ENCODE measurements around the gene GLB1L3.
"Not testable (repeated sequence)": the region's sequence is repeated elsewhere in the genome, so short reads cannot be mapped to it uniquely, and the experiment has no call there.

Gene GLB1L3

DNA sequence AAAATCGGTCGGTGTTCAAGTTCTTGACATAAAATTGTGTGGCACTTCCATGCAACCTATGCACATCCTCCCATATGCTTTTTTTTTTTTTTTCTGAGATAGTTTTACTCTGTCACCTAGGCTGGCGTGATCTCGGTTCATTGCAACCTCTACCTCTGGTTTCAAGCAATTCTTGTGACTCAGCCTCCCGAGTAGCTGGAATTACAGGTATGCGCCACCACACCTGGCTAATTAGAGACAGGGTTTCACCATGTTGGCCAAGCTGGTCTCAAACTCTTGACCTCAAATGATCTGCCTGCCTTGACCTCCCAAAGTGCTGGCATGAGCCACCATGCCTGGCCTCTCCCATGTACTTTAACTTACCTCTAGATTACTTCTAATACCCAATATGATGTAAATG lies 15.0 kb downstream of the GLB1L3 start:
- no peak overlapping the region for H3K4me3 ChIP-seq (ENCODE audit: low read depth in 1 of 2, low read length in 2 of 2)

DNA sequence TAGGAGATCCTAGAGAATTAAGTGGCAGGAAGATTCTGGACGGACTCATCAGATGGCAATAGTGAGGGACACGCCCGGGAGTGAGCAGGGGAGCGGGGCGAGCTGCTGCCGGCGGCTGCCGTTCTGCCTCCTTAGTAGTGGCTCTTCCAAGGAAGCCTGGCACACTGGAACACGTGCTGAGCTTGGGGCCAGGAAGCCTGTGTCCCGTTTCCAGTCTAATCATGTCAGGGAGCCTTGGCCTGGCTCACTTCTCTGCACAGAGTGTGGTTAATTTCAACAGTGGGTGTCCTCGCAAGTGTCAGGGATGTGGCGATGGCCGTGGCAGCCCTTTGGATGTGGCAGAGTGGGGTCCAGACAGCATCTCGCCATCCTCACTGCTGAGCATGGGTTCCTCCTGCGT lies 16.5 kb downstream of the GLB1L3 start:
- Histone ChIP-seq H3K36me3 (ENCODE audit: control insufficient read depth in 1 of 2, insufficient read depth in 2 of 2, low read length in 2 of 2) (no peaks in the 10 kb centered on the region), H3K4me1 (ENCODE audit: control insufficient read depth in 1 of 2, insufficient read depth in 2 of 2, low read length in 2 of 2) (no peaks in the 10 kb centered on the region), H3K27me3 (ENCODE audit: low read depth, low read length) (no peaks in the 10 kb centered on the region), H3K9me3 (ENCODE audit: control insufficient read depth in 1 of 2, low read length in 2 of 2) (no peaks in the 10 kb centered on the region), H3K27ac (ENCODE audit: low read length) (no peak overlapping the region), H3K4me3 (ENCODE audit: low read depth in 1 of 2, low read length in 2 of 2) (no peak overlapping the region)

More for the DNA sequence above, 15.0 kb downstream of the GLB1L3 start:
- no peaks in the 10 kb centered on the region for H3K36me3 ChIP-seq (ENCODE audit: control insufficient read depth in 1 of 2, insufficient read depth in 2 of 2, low read length in 2 of 2)
- no peaks in the 10 kb centered on the region for H3K27me3 ChIP-seq (ENCODE audit: low read depth, low read length)
- no peaks in the 10 kb centered on the region for H3K9me3 ChIP-seq (ENCODE audit: control insufficient read depth in 1 of 2, low read length in 2 of 2)
- no peak overlapping the region for H3K27ac ChIP-seq (ENCODE audit: low read length)
- no peaks in the 10 kb centered on the region for H3K4me1 ChIP-seq (ENCODE audit: control insufficient read depth in 1 of 2, insufficient read depth in 2 of 2, low read length in 2 of 2)

DNA sequence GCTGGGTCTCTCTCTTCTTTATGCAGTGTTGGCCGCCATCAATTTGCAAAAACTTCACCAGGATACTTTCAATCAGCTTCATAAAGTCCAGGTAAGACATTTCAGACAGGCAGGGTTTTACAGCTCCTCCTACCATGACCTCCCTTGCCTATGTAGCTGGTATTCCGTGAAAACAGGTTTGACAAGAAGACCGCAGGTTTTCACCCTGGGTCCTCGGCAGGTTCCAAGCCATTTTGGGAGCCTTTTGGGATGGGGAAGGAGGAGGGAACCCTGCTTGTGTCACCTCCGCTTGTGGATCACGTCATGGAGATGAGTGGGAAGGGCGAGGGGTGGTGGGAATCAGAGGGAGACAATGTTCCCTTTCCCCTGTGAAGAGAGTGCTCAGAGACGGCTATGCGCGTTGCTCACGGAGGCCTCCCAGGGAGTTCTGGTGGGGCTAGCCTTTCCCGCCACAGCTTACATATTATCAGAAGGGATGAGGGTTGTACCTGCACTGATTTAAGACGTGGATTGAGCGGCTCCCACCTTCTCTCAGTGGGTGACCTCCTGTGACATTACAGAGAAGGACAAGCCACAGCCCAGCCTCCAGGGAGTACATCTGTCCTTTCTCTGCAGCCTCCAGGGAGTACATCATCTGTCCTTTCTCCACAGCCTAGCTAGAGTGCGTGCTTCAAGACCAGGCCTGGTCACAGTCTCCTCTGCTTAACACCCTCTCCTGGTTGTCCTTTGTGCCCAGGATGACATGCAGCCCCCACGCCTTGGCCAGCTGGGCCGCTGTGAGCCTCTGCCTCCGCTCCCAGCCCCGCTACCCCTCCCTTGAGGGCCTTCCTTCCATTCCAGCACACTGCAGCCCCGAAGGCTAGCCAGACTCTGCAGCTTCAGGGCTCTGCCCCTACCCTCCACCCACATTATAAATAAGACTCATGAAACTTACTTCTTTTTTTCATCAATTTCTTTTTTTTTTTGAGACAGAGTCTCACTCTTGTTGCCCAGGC lies 17.2 kb downstream of the GLB1L3 start:
- Histone ChIP-seq H3K4me3 (ENCODE audit: low read depth in 1 of 2, low read length in 2 of 2) (no peak overlapping the region), H3K27ac (ENCODE audit: low read length) (no peak overlapping the region), H3K36me3 (ENCODE audit: control insufficient read depth in 1 of 2, insufficient read depth in 2 of 2, low read length in 2 of 2) (no peaks in the 10 kb centered on the region), H3K9me3 (ENCODE audit: control insufficient read depth in 1 of 2, low read length in 2 of 2) (no peaks in the 10 kb centered on the region), H3K4me1 (ENCODE audit: control insufficient read depth in 1 of 2, insufficient read depth in 2 of 2, low read length in 2 of 2) (no peaks in the 10 kb centered on the region), H3K27me3 (ENCODE audit: low read depth, low read length) (no peaks in the 10 kb centered on the region)

DNA sequence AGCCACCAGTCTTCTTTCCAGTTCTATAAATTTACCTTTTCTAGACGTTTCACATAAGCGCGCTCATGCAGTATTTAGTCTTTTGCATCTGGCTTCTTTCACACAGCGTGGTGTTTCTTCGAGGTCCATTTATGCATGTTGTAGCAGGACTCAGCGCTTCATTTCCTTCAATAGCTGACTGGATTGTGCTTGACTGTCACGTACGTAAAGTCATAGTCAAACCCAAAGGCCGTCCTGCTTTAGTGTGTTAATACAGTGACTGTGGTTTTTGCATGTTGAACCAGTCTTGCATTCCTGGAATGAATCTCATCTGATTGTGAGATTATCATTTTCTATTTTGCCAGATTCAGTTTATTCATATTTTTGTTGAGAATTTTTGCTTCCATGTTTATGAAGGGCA lies 18.5 kb downstream of the GLB1L3 start:
- no peak overlapping the region for H3K27ac ChIP-seq (ENCODE audit: low read length)
- no peak overlapping the region for H3K4me3 ChIP-seq (ENCODE audit: low read depth in 1 of 2, low read length in 2 of 2)
- no peaks in the 10 kb centered on the region for H3K36me3 ChIP-seq (ENCODE audit: control insufficient read depth in 1 of 2, insufficient read depth in 2 of 2, low read length in 2 of 2)
- no peaks in the 10 kb centered on the region for H3K4me1 ChIP-seq (ENCODE audit: control insufficient read depth in 1 of 2, insufficient read depth in 2 of 2, low read length in 2 of 2)
- no peaks in the 10 kb centered on the region for H3K27me3 ChIP-seq (ENCODE audit: low read depth, low read length)
- no peaks in the 10 kb centered on the region for H3K9me3 ChIP-seq (ENCODE audit: control insufficient read depth in 1 of 2, low read length in 2 of 2)

DNA sequence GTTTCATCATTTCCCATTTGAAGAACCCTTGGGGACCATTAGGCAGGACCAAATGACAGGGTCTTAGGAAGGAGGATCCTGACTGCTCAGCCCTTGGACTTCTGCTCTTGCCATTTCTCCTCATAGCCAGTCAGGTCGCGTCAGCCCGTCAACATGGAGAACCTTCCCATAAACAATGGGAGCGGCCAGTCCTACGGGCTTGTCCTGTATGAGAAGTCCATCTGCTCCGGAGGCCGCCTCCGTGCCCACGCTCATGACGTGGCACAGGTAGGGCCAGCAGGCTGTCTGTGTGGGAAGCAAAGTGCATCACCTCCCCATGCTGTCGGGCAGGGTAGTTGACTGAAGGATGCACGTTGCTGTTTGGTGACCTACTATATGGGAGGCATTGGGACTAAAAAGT lies 36.0 kb downstream of the GLB1L3 start:
- Histone ChIP-seq H3K9me3 (ENCODE audit: control insufficient read depth in 1 of 2, low read length in 2 of 2) (peaks cover 3 to 8% of the 10 kb centered on the region in 2 donors), H3K4me1 (ENCODE audit: control insufficient read depth in 1 of 2, insufficient read depth in 2 of 2, low read length in 2 of 2) (no peaks in the 10 kb centered on the region), H3K27ac (ENCODE audit: low read length) (no peak overlapping the region), H3K4me3 (ENCODE audit: low read depth in 1 of 2, low read length in 2 of 2) (no peak overlapping the region), H3K27me3 (ENCODE audit: low read depth, low read length) (no peaks in the 10 kb centered on the region), H3K36me3 (ENCODE audit: control insufficient read depth in 1 of 2, insufficient read depth in 2 of 2, low read length in 2 of 2) (no peaks in the 10 kb centered on the region)

DNA sequence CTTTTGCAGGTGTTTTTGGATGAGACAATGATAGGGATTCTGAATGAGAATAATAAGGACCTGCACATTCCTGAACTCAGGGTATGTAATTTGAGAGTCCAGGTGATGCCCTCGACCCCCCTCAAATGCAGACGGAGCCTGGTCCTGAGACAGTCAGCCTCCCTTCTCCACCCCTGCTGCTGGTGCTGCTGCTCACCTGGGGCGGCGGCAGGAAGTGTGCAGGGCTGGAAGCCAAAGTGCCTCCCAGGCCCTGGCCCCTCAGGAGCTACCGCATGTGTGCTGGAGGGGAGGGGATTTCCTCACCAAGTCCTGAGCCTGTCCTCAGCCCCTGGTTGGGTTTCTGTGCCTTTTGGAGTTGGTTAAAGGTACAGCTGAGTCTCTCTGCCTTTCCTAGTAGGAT lies 36.6 kb downstream of the GLB1L3 start:
- no peaks in the 10 kb centered on the region for H3K36me3 ChIP-seq (ENCODE audit: control insufficient read depth in 1 of 2, insufficient read depth in 2 of 2, low read length in 2 of 2)
- H3K4me1 ChIP-seq (ENCODE audit: control insufficient read depth in 1 of 2, insufficient read depth in 2 of 2, low read length in 2 of 2) = no peaks in the 10 kb centered on the region
- H3K27ac ChIP-seq (ENCODE audit: low read length) = no peak overlapping the region

DNA sequence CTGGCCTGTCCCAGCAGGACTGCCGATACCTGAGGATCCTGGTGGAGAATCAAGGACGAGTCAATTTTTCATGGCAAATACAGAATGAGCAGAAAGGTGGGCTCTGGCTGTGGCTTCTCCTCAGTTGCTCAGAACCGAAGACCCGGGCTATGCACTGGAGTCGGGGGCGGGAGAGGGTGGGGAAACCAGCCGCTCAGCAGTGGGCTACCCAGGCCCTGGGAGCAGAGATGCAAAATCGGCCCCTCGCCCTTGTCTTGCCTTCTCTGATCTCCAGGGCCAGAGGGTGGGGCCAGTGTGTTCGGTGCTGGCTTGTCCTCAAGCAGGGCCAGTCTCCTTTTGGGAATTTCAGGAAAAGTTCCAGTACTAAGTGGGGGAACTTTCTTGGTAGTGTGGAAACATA lies 37.2 kb downstream of the GLB1L3 start:
- peaks cover 4 to 11% of the 10 kb centered on the region in 2 donors for H3K9me3 ChIP-seq (ENCODE audit: control insufficient read depth in 1 of 2, low read length in 2 of 2)
- H3K27ac ChIP-seq (ENCODE audit: low read length) = no peak overlapping the region
- no peaks in the 10 kb centered on the region for H3K27me3 ChIP-seq (ENCODE audit: low read depth, low read length)
- no peaks in the 10 kb centered on the region for H3K36me3 ChIP-seq (ENCODE audit: control insufficient read depth in 1 of 2, insufficient read depth in 2 of 2, low read length in 2 of 2)
- no peaks in the 10 kb centered on the region for H3K4me1 ChIP-seq (ENCODE audit: control insufficient read depth in 1 of 2, insufficient read depth in 2 of 2, low read length in 2 of 2)
- H3K4me3 ChIP-seq (ENCODE audit: low read depth in 1 of 2, low read length in 2 of 2) = no peak overlapping the region

More for the DNA sequence above, 36.6 kb downstream of the GLB1L3 start:
- Histone ChIP-seq H3K9me3 (ENCODE audit: control insufficient read depth in 1 of 2, low read length in 2 of 2) (peaks cover 4 to 11% of the 10 kb centered on the region in 2 donors), H3K27me3 (ENCODE audit: low read depth, low read length) (no peaks in the 10 kb centered on the region), H3K4me3 (ENCODE audit: low read depth in 1 of 2, low read length in 2 of 2) (no peak overlapping the region)

DNA sequence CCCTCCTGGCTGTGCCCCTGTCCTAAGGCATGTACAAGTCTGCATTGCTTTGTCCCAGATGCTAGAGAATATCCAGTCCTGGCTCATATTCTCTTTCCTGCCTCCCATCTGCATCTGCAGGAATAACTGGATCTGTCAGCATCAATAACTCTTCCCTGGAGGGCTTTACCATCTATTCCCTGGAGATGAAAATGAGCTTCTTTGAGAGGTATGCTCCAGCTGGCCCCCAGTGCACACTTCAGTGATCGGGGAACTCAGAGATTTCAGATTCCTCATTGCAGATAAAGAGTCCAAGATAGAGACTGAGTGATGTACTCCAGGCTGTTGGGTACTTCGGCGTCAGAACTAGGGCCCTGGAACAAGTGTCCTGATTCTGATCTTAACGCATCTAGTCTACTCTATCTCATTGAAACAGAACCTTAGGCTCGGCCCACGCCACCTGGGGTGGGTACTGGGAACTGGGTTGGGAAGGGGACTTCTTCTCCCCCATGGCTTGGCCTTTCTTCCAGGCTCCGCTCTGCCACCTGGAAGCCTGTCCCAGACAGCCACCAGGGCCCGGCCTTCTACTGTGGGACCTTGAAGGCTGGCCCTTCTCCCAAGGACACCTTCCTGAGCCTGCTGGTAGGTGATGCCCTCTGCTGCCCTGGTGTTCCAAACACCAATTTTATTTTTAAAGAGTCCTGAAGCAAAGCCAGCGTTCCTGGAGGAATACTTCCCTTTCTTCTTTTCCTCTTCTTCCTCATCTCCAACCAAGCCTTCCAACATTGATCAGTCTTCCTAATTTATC lies 37.8 kb downstream of the GLB1L3 start:
- Histone ChIP-seq H3K4me1 (ENCODE audit: control insufficient read depth in 1 of 2, insufficient read depth in 2 of 2, low read length in 2 of 2) (no peaks in the 10 kb centered on the region), H3K27me3 (ENCODE audit: low read depth, low read length) (no peaks in the 10 kb centered on the region), H3K27ac (ENCODE audit: low read length) (no peak overlapping the region), H3K4me3 (ENCODE audit: low read depth in 1 of 2, low read length in 2 of 2) (no peak overlapping the region), H3K36me3 (ENCODE audit: control insufficient read depth in 1 of 2, insufficient read depth in 2 of 2, low read length in 2 of 2) (no peaks in the 10 kb centered on the region), H3K9me3 (ENCODE audit: control insufficient read depth in 1 of 2, low read length in 2 of 2) (peaks cover 4 to 11% of the 10 kb centered on the region in 2 donors)

DNA sequence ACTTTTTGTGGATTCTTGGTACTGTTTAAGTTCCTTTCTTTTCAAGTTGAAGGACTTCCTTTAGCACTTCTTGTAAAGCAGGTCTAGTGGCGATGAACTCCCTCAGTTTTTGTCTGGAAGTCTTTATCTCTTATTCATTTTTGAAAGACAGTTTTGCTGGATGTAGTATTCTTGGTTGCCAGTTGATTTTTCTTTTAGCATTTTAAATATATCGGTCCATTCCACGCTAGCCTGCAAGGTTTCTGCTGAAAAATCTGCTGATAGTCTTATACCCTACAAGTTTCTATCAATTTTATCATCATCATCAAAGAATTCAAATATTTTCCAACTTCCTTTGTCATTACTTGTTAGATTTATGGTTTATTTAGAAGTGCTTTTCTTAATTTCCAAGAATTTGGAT lies 40.9 kb downstream of the GLB1L3 start:
- Histone ChIP-seq H3K4me3 (ENCODE audit: low read depth in 1 of 2, low read length in 2 of 2) (no peak overlapping the region), H3K9me3 (ENCODE audit: control insufficient read depth in 1 of 2, low read length in 2 of 2) (peaks cover 4 to 20% of the 10 kb centered on the region in 2 donors), H3K36me3 (ENCODE audit: control insufficient read depth in 1 of 2, insufficient read depth in 2 of 2, low read length in 2 of 2) (no peaks in the 10 kb centered on the region), H3K27ac (ENCODE audit: low read length) (no peak overlapping the region), H3K27me3 (ENCODE audit: low read depth, low read length) (no peaks in the 10 kb centered on the region), H3K4me1 (ENCODE audit: control insufficient read depth in 1 of 2, insufficient read depth in 2 of 2, low read length in 2 of 2) (no peaks in the 10 kb centered on the region)

DNA sequence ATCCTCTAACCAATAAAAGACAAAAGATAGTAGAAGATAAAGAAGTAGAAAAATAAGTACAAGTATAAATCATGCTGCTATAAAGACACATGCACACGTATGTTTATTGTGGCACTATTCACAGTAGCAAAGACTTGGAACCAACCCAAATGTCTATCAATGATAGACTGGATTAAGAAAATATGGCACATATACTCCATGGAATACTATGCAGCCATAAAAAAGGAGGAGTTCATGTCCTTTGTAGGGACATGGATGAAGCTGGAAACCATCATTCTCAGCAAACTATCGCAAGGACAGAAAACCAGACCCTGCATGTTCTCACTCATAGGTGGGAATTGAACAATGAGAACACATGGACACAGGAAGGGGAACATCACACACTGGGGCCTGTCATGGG lies 45.2 kb downstream of the GLB1L3 start:
- H3K27me3 ChIP-seq (ENCODE audit: low read depth, low read length); H3K4me1 ChIP-seq (ENCODE audit: control insufficient read depth in 1 of 2, insufficient read depth in 2 of 2, low read length in 2 of 2); H3K36me3 ChIP-seq (ENCODE audit: control insufficient read depth in 1 of 2, insufficient read depth in 2 of 2, low read length in 2 of 2); H3K4me3 ChIP-seq (ENCODE audit: low read depth in 1 of 2, low read length in 2 of 2); H3K27ac ChIP-seq (ENCODE audit: low read length): not testable (repeated sequence)
- H3K9me3 ChIP-seq (ENCODE audit: control insufficient read depth in 1 of 2, low read length in 2 of 2) = peaks cover 4 to 24% of the 10 kb centered on the region in 2 donors

DNA sequence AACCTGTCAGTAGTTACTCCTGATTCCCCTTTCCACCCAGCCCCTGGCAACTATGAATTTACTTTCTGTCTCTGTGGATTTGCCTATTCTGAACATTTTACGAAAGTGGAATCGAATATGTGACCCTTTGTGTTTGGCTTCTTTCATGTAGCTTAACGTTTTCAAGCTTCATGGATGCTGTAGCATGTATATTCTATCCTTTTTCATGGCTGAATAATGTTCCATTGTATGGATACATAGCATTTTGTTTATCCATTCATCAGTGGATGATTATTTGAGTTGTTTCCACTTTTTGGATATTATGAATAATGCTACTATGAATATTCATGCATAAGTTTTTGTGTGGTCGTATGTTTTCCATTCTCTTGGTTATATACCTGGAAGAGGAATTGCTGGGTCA lies 46.4 kb downstream of the GLB1L3 start:
- Histone ChIP-seq H3K4me1 (ENCODE audit: control insufficient read depth in 1 of 2, insufficient read depth in 2 of 2, low read length in 2 of 2) (no peaks in the 10 kb centered on the region), H3K4me3 (ENCODE audit: low read depth in 1 of 2, low read length in 2 of 2) (no peak overlapping the region), H3K27ac (ENCODE audit: low read length) (no peak overlapping the region), H3K9me3 (ENCODE audit: control insufficient read depth in 1 of 2, low read length in 2 of 2) (peaks cover 0 to 14% of the 10 kb centered on the region in 2 donors), H3K27me3 (ENCODE audit: low read depth, low read length) (no peaks in the 10 kb centered on the region), H3K36me3 (ENCODE audit: control insufficient read depth in 1 of 2, insufficient read depth in 2 of 2, low read length in 2 of 2) (no peaks in the 10 kb centered on the region)
